MG63 (cell line): ENCODE measurements around the gene COX7B2. TPM values are rescaled to one million over a fixed set of nuclear protein-coding genes. Genes with fewer than 3 reads are reported as not detected.

Experiments used
- DNase-seq: peaks from one replicate; pipeline ENCODE4 v3.0.0-alpha.2; 2020
- H3K27me3 ChIP-seq: fragments of 250-450 bp; sonication (Bioruptor Pico); 2 replicates; pipeline ENCODE4 v1.5.1; 2020; ENCODE audit warnings: mild to moderate bottlenecking, moderate library complexity
- H3K36me3 ChIP-seq: fragments of 250-450 bp; sonication (Bioruptor Pico); 2 replicates; pipeline ENCODE4 v1.5.1; 2020; ENCODE audit warnings: mild to moderate bottlenecking, moderate library complexity
- H3K4me3 ChIP-seq: fragments of 250-450 bp; sonication (Bioruptor Pico); 2 replicates; pipeline ENCODE4 v1.5.1; 2020; ENCODE audit warnings: mild to moderate bottlenecking, moderate library complexity
- H3K9me3 ChIP-seq: fragments of 250-450 bp; sonication (Bioruptor Pico); 2 replicates; pipeline ENCODE4 v1.5.1; 2020; ENCODE audit warnings: mild to moderate bottlenecking, moderate library complexity
- total RNA-seq: library from RNA; depleted of rRNA; stranded (reverse); fragments of >200 nt; shearing (Covaris generic); gene quantifications from 2 replicates; pipeline ENCODE4 v1.2.3, GENCODE V29; 2014; ENCODE audit warnings: low replicate concordance; rRNA removed

COX7B2 gene
- total RNA-seq, 1 experiment from 2014 or later = not detected

DNA sequence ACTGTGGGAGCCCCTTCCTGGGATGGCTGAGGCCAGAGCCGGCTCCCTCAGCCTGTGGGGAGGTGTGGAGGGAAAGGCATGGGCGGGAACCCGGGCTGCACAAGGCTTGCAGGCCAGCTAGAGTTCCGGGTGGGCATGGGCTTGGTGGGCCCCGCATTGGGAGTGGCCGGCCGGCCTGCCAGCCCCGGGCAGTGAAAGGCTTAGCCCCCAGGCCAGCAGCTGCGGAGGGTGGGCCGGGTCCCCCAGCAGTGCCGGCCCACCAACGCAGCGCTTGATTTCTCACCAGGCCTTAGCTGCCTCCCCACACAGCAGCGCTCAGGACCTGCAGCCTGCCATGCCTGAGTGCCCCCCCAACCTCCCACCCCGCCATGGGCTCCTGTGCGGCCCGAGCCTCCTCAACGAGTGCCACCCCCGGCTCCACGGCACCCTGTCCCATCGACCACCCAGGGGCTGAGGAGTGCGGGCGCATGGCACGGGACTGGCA, 78.0 kb downstream of the COX7B2 start:
- DNase-seq = no peak
- H3K36me3 ChIP-seq = no peaks in the 10 kb centered on the region
- no peak overlapping the region for H3K4me3 ChIP-seq
- no peaks in the 10 kb centered on the region for H3K9me3 ChIP-seq
- H3K27me3 ChIP-seq = no peaks in the 10 kb centered on the region

DNA sequence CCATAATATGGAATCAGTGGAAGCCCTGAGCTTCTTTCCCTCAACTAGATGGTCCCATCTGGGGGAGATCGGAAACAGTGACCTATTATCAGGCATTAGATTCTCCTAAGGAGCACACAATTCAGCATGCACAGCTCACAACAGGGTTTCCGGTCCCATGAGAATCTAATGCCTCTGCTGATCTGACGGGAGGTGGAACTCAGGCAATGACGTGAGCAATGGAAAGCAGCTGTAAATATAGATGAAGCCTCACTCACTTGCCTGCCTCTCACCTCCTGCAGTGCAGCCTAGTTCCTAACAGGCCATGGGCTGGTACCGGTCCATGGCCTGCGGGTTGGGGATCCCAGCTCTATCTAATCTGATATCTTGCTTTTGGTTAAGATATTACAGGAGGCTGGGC, 88.9 kb downstream of the COX7B2 start:
- Histone ChIP-seq H3K27me3 (no peaks in the 10 kb centered on the region), H3K9me3 (no peaks in the 10 kb centered on the region), H3K4me3 (no peak overlapping the region), H3K36me3 (no peaks in the 10 kb centered on the region)
- no peak for DNase-seq

DNA sequence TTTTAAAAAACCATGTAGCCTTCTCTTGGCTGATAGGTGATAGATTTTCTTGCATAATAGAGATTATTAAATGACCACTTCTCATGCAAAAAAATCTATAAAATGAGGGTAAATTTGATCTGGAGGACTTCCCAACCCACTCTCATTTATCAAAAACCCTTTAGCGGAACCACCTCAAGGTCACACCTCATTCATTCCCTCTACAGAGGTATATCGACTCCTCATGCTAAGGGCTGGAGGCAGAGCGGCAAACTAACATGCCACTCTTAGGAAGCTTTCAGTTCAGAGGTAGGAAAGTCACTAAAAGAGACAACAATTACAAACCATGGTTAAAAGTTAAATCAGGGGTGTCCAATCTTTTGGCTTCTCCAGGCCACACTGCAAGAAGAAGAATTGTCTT, 90.0 kb downstream of the COX7B2 start:
- no peak for DNase-seq
- Histone ChIP-seq H3K9me3 (no peaks in the 10 kb centered on the region), H3K4me3 (no peak overlapping the region), H3K36me3 (no peaks in the 10 kb centered on the region), H3K27me3 (no peaks in the 10 kb centered on the region)

DNA sequence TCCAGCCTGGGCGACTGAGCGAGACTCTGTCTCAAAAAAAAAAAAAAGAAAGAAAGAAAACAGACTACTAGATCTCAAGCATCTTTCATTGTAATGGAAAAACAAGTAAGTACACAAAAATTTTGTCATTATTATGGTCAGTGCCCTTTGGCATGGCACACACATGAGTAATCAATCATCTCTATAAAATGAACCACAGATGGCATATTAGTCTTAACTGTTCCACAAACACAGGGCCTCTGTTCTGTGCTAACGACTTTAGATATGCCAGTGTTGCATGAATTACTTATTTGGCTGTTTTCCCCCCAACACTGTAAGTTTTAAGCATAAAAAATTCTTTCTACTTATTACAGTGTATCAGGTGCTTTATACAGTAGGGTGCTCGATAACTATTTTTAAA, 90.4 kb downstream of the COX7B2 start:
- no peak overlapping the region for H3K4me3 ChIP-seq
- no peaks in the 10 kb centered on the region for H3K27me3 ChIP-seq
- no peak for DNase-seq
- no peaks in the 10 kb centered on the region for H3K36me3 ChIP-seq
- no peaks in the 10 kb centered on the region for H3K9me3 ChIP-seq

DNA sequence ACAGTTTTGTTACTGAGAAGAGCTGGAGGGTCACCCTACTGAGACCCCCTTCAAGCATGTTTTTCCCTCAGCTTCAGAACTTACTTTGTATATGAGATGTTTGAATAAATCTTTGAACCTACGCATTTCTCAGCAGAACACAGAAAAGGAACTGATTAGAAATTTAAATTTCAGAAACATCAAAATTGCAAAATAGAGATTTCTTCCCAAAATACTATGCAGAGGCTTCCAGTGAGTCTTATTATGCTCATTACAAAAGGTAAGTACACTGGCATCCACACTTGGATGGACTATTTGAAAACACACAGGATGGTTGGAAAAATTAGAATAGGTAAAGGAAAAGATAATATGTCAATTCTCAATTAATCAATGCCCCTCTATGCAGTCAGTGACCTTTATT, 91.2 kb downstream of the COX7B2 start:
- H3K27me3 ChIP-seq = no peaks in the 10 kb centered on the region
- no peaks in the 10 kb centered on the region for H3K9me3 ChIP-seq
- DNase-seq = no peak
- no peak overlapping the region for H3K4me3 ChIP-seq
- no peaks in the 10 kb centered on the region for H3K36me3 ChIP-seq

DNA sequence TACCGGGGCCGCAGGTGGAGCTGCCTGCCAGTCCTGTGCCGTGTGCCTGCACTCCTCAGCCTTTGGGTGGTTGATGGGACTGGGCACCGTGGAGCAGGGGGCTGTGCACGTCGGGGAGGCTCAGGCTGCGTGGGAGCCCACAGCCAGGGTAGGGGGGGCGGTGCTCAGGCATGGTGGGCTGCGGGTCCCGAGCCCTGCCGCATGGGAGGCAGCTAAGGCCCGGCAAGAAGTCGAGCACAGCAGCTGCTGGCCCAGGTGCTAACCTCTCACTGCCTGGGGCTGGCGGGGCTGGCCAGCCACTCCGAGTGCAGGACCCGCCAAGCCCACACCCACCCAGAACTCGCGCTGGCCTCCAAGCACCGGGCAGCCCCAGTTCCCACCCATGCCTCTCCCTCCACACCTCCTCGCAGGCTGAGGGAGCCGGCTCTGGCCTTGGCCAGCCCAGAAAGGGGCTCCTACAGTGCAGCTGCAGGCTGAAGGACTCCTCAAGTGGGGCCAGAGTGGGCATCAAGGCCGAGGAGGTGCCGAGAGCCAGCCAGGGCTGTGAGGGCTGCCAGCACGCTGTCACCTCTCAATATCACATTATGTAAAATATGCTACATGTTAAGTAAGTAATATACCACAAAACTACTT, 104.1 kb downstream of the COX7B2 start:
- no peak for DNase-seq
- Histone ChIP-seq H3K9me3 (no peaks in the 10 kb centered on the region), H3K36me3 (no peaks in the 10 kb centered on the region), H3K4me3 (no peak overlapping the region), H3K27me3 (no peaks in the 10 kb centered on the region)

DNA sequence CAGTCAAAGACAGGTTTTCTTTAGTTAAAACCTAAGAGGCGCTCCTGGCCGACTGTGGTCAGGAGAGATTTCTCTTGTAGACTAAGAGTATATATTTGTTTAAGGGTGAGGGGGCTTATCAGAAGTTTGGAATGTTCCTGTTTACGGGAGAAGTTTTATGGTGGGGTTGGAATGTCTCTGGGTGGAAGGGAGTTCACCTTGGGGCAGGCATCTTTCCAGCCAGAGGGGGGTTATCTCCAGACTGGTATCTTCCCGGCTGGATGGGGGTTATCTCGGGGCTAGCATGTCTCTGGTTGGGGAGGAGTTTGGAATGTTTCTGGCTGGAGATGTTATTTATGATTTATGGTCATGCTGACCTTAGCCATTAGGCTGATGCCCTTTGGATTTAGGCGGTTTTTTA, 116.0 kb downstream of the COX7B2 start:
- DNase-seq = no peak
- Histone ChIP-seq H3K27me3 (no peaks in the 10 kb centered on the region), H3K4me3 (no peak overlapping the region), H3K9me3 (no peaks in the 10 kb centered on the region), H3K36me3 (no peaks in the 10 kb centered on the region)

DNA sequence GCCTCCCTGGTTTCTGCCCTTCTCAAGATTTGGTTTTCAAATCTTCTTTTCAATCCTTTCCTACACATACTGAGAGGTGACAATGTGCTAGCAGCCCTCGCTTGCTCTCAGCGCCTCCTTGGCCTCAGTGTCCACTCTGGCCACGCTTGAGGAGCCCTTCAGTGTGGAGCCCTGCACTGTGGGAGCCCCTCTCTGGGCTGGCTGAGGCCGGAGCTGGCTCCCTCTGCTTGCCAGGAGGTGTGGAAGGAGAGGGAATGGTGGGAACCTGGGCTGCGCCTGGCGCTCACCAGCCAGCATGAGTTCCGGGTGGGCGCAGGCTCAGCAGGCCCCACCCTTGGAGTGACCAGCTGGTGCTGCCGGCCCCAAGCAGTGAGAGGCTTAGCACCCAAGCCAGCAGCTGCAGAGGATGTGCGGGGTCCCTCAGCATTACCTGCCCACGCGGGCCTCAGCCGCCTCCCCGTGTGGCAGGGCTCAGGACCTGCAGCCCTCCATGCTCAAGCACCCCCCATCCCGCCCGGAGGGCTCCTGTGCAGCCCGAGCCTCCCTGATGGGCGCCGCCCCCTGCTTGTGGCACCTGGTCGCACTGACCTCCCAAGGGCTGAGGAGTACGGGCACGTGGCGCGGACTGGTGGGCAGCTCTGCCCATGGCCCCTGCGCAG, 127.5 kb downstream of the COX7B2 start:
- H3K4me3 ChIP-seq = no peak overlapping the region
- H3K9me3 ChIP-seq = no peaks in the 10 kb centered on the region
- H3K36me3 ChIP-seq = no peaks in the 10 kb centered on the region
- DNase-seq = no peak
- no peaks in the 10 kb centered on the region for H3K27me3 ChIP-seq

DNA sequence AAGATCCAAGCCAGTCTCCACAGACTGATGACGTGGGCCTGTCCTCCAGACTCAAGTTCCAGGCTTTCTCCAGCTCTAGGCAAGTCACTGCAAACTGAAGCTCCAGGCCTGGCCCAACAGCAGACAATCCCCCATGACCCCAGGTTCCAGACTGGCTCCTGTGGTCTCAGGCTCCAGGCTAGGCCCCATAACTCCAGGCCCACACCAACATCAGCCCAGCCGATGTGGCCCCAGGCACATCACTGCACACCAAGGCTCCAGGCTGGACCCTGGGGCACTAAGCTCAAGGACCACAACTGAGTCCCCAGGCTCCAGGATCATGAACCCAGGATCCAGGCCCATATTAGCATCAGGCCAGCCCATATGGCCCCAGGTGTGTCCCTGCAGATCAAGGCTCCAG, 143.6 kb downstream of the COX7B2 start:
- Histone ChIP-seq H3K9me3 (no peaks in the 10 kb centered on the region), H3K4me3 (no peak overlapping the region), H3K27me3 (no peaks in the 10 kb centered on the region), H3K36me3 (no peaks in the 10 kb centered on the region)
- DNase-seq = no peak

DNA sequence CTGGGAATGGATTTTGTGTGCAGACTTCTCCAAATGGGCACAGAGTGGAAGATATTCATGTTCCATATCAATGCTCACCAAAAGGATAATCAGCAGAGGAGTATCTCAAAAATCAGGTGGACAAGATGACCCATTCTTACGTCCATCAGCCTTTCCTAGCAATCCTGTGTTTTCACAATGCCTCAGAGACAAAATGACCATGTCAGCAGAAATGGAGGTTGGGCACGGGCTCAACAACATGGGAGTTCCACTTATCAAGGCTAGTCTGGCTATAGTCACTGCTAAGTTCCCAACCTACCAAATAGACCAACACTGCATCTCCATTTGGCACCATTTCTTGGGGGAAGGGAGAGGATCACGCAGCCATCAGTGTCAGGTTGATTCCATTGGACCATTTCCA, 179.0 kb downstream of the COX7B2 start:
- no peaks in the 10 kb centered on the region for H3K27me3 ChIP-seq
- no peak overlapping the region for H3K4me3 ChIP-seq
- H3K36me3 ChIP-seq = no peaks in the 10 kb centered on the region
- H3K9me3 ChIP-seq = no peaks in the 10 kb centered on the region
- DNase-seq = no peak

DNA sequence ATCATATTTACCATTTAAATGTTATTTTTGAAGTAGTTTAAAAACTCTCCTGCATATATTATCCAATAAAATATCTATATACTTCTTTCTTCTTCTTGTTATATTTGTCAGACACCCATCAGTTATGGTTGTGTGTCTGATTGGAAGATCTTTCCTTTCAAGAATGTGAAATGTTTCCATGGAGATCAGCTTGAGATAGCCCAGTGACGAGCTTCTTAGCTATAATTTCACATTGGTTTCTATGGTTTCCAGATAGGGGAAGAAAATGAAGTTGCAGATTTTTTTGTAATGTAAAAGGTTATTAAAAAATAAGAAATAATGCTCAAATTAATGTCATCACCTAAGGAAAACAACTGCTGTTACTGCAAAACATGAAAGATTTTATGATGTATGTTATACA, 189.0 kb downstream of the COX7B2 start:
- no peaks in the 10 kb centered on the region for H3K36me3 ChIP-seq
- no peaks in the 10 kb centered on the region for H3K27me3 ChIP-seq
- H3K9me3 ChIP-seq = no peaks in the 10 kb centered on the region
- no peak overlapping the region for H3K4me3 ChIP-seq
- DNase-seq = no peak

DNA sequence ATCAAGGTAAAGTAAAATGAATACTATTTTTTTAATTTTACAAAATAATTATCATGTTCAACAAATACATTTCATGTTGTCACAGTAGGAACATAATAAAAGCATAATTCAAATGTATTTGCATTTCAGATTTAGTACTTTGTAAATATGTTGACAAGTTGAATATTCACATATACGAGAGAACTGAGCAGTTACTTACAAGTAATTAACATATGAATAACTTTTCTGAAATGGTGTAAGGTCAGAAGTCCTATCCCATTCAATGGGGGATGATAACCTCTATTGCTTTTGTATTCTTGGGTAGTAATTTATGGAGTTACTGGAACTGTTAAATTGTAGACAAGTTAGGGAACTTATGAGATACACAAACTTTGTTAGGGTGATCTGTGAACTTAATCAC, 191.1 kb downstream of the COX7B2 start:
- H3K36me3 ChIP-seq = no peaks in the 10 kb centered on the region
- H3K27me3 ChIP-seq = no peaks in the 10 kb centered on the region
- H3K4me3 ChIP-seq = no peak overlapping the region
- DNase-seq = no peak
- no peaks in the 10 kb centered on the region for H3K9me3 ChIP-seq

DNA sequence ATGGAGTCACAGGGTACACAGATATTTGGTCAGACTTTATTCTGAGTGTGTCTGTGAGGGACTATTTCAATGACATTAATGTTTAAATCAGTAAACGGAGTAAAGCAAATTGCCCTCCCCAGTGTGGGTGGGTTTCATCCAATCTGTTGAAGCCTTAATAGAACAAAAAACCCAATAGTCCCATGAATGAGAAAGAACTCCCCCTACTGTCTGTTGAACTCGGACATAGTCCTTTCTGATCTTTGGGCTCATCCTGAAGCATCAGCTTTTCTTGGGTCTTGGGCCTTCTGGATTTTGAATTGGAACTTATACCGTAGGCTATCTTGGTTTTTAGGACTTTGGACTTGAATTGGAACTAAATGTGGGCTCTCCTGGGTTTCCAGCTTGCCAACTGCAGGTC, 193.6 kb downstream of the COX7B2 start:
- Histone ChIP-seq H3K36me3 (no peaks in the 10 kb centered on the region), H3K4me3 (no peak overlapping the region), H3K9me3 (no peaks in the 10 kb centered on the region), H3K27me3 (no peaks in the 10 kb centered on the region)
- DNase-seq = no peak

DNA sequence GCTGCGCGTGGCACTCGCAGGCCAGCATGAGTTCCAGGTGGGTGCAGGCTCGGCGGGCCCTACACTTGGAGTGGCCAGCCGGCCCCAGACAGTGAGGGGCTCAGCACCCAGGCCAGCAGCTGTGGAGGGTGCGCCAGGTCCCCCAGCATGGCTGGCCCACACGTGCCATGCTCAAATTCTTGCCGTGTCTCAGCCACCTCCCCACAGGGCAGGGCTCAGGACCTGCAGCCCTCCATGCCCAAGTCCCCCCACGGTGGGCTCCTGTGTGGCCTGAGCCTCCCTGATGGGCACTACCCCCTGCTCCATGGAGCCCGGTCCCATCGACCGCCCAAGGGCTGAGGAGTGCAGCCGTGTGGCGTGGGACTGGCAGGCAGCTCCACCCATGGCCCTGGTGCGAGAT, 210.2 kb downstream of the COX7B2 start:
- Histone ChIP-seq H3K4me3 (no peak overlapping the region), H3K27me3 (no peaks in the 10 kb centered on the region), H3K36me3 (no peaks in the 10 kb centered on the region), H3K9me3 (no peaks in the 10 kb centered on the region)
- DNase-seq = no peak

Other genes with a start within 250 kb of the COX7B2 start
- gene GABRA4, start 84.3 kb upstream of the COX7B2 start, total RNA-seq = not detected in 2 replicates
- 0.59 TPM in 1 of 2 replicates, not detected in the other for gene GABRB1, start 122.3 kb upstream of the COX7B2 start, total RNA-seq